Breast epithelium (tissue), 4 donors: ENCODE data around the gene ASIC5. TPM values are rescaled to one million over a fixed set of nuclear protein-coding genes. Genes with fewer than 3 reads are reported as not detected.

Experiments used
- DNase-seq, 2 donors: peaks; one replicate each; pipeline ENCODE4 v3.0.0-alpha.2; 2019; ENCODE audit warnings: low spot score in 2 of 2
- H3K27ac ChIP-seq, 2 donors: fragments of 200-600 bp; sonication (generic) in 1 of 2; one replicate each; pipeline ENCODE4 v1.5.1; 2016 to 2019; ENCODE audit warnings: mild to moderate bottlenecking in 1 of 2
- H3K27me3 ChIP-seq, 2 donors: fragments of 200-600 bp; sonication (generic) in 1 of 2; one replicate each; pipeline versions ENCODE4 v1.5.1 to v1.6.0; 2017 to 2019; ENCODE audit warnings: control low read depth in 1 of 2, mild to moderate bottlenecking in 1 of 2
- H3K36me3 ChIP-seq: fragments of 200-600 bp; one replicate; pipeline ENCODE4 v1.5.1; 2019
- H3K4me1 ChIP-seq, 2 donors: fragments of 200-600 bp; sonication (generic); one replicate each; pipeline ENCODE4 v1.5.1; 2016 to 2019; ENCODE audit warnings: control low read depth in 1 of 2
- H3K4me3 ChIP-seq, 3 donors: fragments of 200-600 bp; sonication (generic); 1 replicate in 2 of 3; 2 replicates in 1 of 3; pipeline ENCODE4 v1.5.1; 2016 to 2019; ENCODE audit warnings: mild to moderate bottlenecking in 3 of 3, moderate library complexity in 2 of 3
- H3K9me3 ChIP-seq, 2 donors: fragments of 200-600 bp; sonication (generic) in 1 of 2; one replicate each; pipeline ENCODE4 v1.5.1; 2016 to 2019; ENCODE audit warnings: control low read depth in 1 of 2
- POLR2A ChIP-seq: fragments of 450-650 bp; IDR thresholded peaks from one replicate; pipeline ENCODE4 v1.6.1; 2016; ENCODE audit warnings: antibody characterized with exemption, mild to moderate bottlenecking, moderate library complexity
- POLR2AphosphoS5 ChIP-seq, 3 donors: sonication (generic); formaldehyde crosslinking; IDR thresholded peaks; one replicate each; pipeline ENCODE4 v1.6.1; 2017; ENCODE audit warnings: antibody characterized with exemption in 3 of 3
- intact Hi-C: fragments of 100-400 bp; cut with DNase I; formaldehyde crosslinking; loops from one replicate; pipeline ENCODE4 v1.15.1; 2023; ENCODE audit warnings: low total_unique reads
- total RNA-seq, 3 donors: library from RNA; depleted of rRNA; stranded (reverse); fragments of >200 nt; gene quantifications; one replicate each; pipeline ENCODE4 v1.1.0, GENCODE V29; 2016
- TF ChIP-seq, protein P1 (sequence below), 3 donors: fragments of 450-650 bp; IDR thresholded peaks; one replicate each; pipeline ENCODE4 v1.5.1; 2016 to 2017; ENCODE audit warnings: antibody characterized with exemption in 3 of 3, mild to moderate bottlenecking in 3 of 3, moderate library complexity in 3 of 3

Gene ASIC5
- total RNA-seq, 3 donors from 2014 or later: not detected

DNA sequence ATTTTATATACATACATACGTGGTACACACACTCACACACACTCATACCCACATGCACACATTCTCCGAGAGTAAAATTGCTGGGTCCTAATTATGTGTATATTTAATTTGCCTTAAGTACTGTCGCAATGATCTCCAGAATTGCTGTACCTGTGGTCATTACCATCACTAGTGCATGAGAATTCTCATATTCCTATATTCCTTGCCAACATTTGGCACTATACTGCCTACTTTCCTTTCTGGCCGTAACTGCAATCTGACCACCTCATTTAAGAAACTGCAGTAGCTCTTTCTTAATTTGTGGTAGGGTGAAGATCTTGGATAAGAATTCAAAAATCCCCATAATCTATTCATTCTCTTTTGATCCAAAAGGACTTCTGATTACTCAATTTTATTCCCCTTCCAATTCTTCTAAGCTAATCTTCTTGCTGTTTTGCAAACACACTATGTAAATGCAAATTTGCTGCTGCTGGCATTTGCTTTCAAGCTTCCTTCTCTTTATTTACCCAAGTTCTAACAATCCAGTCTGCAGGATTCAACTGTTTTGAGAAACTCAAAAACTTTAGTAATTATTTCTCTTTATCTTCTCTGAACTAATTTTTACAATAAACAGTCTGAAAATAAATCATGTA, 45.1 kb downstream of the ASIC5 start:
- Histone ChIP-seq H3K4me3 (no peak overlapping the region), H3K4me1 (no peaks in the 10 kb centered on the region), H3K36me3 (no peaks in the 10 kb centered on the region), H3K27ac (no peak overlapping the region), H3K9me3 (no peaks in the 10 kb centered on the region), H3K27me3 (no peaks in the 10 kb centered on the region)
- intact Hi-C loops: no loop called here
- no peak for DNase-seq
- TF ChIP-seq POLR2AphosphoS5 (IDR thresholded peaks at IDR 0.05): no peak
- TF ChIP-seq, protein P1, sequence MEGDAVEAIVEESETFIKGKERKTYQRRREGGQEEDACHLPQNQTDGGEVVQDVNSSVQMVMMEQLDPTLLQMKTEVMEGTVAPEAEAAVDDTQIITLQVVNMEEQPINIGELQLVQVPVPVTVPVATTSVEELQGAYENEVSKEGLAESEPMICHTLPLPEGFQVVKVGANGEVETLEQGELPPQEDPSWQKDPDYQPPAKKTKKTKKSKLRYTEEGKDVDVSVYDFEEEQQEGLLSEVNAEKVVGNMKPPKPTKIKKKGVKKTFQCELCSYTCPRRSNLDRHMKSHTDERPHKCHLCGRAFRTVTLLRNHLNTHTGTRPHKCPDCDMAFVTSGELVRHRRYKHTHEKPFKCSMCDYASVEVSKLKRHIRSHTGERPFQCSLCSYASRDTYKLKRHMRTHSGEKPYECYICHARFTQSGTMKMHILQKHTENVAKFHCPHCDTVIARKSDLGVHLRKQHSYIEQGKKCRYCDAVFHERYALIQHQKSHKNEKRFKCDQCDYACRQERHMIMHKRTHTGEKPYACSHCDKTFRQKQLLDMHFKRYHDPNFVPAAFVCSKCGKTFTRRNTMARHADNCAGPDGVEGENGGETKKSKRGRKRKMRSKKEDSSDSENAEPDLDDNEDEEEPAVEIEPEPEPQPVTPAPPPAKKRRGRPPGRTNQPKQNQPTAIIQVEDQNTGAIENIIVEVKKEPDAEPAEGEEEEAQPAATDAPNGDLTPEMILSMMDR (IDR thresholded peaks at IDR 0.05): no peak
- TF ChIP-seq POLR2A: no peak

DNA sequence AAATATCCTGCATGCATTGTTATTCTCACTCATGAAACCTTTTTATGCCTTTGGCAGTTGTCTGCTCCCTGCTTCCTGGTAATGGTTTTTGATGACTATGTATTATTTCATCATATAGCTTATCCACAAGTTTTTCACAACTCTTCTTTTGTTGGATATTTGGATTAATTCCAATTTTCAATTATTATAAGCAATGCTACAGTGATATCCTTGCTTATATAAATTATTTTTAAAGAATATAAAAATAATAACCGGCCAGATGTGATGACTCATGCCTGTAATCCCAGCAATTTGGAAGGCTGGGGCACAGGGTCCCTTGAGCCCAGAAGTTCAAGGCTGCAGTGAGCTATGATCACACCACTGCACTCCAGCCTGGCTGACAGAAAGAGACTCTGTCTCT, 47.0 kb downstream of the ASIC5 start:
- no peaks in the 10 kb centered on the region for H3K36me3 ChIP-seq
- H3K4me1 ChIP-seq: no peaks in the 10 kb centered on the region
- TF ChIP-seq POLR2AphosphoS5 (IDR thresholded peaks at IDR 0.05) (no peak), POLR2A (no peak)
- TF ChIP-seq, protein P1 (IDR thresholded peaks at IDR 0.05): no peak
- no peaks in the 10 kb centered on the region for H3K9me3 ChIP-seq
- intact Hi-C loops: loop anchor here (10.0 kb wide), 1 partner anchor 136 kb away; the partner anchor contains the start of gene CTSO
- H3K4me3 ChIP-seq: no peak overlapping the region
- no peak for DNase-seq
- H3K27me3 ChIP-seq: no peaks in the 10 kb centered on the region
- H3K27ac ChIP-seq: no peak overlapping the region

DNA sequence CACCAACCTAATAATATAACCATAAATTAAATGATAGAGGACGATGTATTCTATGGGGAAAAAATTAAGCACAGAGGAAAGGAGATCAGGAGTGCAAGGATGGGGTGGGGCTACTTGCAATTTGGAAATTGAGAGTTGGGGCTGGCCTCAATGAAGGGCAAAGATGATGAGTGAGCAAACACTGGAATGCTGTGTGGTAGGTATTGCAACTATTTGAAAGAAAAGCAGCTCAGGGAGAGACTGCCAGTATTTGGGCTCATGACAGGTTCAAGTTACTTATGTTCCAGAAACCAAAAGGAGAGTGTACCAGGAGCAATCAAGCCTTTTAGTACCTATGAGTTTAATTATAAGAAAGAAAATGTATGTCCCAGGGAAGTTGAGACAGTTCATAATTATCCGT, 47.4 kb downstream of the ASIC5 start:
- DNase-seq: no peak
- H3K9me3 ChIP-seq: no peaks in the 10 kb centered on the region
- H3K4me3 ChIP-seq: no peak overlapping the region
- no peak overlapping the region for H3K27ac ChIP-seq
- intact Hi-C loops: loop anchor here (10.0 kb wide), 1 partner anchor 136 kb away; the partner anchor contains the start of gene CTSO
- no peaks in the 10 kb centered on the region for H3K36me3 ChIP-seq
- H3K27me3 ChIP-seq: no peaks in the 10 kb centered on the region
- no peak for TF ChIP-seq POLR2AphosphoS5 (IDR thresholded peaks at IDR 0.05)
- TF ChIP-seq, protein P1 (IDR thresholded peaks at IDR 0.05): no peak
- TF ChIP-seq POLR2A: no peak
- H3K4me1 ChIP-seq: no peaks in the 10 kb centered on the region

DNA sequence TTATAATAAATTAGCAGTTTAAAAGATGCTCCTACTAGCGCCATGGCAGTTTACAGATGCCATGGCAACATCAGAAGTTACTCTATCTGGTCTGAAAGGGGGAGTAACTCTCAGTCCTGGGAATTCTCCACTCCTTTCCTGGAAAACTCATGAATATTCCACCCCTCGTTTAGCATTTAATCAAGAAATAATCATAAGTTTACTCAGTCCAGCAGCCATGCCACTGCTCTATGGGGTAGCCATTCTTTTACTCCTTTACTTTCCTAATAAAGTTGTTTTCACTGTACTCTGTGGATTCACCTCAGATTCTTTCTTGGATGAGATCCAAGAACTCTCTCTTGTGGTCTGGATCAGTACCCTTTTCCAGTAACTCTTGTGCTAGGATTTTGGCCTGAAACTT, 55.0 kb downstream of the ASIC5 start:
- Histone ChIP-seq H3K4me1 (no peaks in the 10 kb centered on the region), H3K27me3 (no peaks in the 10 kb centered on the region), H3K27ac (no peak overlapping the region), H3K4me3 (no peak overlapping the region), H3K36me3 (no peaks in the 10 kb centered on the region), H3K9me3 (no peaks in the 10 kb centered on the region)
- TF ChIP-seq, protein P1 (IDR thresholded peaks at IDR 0.05): no peak
- no peak for TF ChIP-seq POLR2AphosphoS5 (IDR thresholded peaks at IDR 0.05)
- intact Hi-C loops: loop anchor here (10.0 kb wide), 1 partner anchor 144 kb away; the partner anchor contains the start of gene CTSO
- no peak for DNase-seq

DNA sequence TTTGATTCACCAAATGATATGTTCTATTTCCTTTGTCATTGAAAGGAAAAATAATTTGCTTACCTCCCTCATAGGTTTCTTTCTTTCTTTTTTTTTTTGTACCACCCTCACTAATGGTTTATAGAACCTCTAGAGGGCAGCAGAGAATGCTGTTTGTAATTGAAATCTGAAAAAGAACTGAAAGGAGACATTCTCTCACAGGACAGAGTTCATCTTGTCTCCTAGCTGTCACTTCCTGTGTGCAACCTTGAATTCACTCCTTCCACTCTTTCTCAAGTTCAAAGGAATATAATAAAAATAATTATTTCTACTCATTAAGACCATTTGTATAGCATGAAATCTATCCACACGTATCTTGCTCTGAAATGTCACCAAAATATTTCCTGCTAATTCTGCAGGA, 56.2 kb downstream of the ASIC5 start:
- Histone ChIP-seq H3K4me1 (no peaks in the 10 kb centered on the region), H3K4me3 (no peak overlapping the region), H3K27me3 (no peaks in the 10 kb centered on the region), H3K27ac (no peak overlapping the region), H3K9me3 (no peaks in the 10 kb centered on the region), H3K36me3 (no peaks in the 10 kb centered on the region)
- TF ChIP-seq, protein P1 (IDR thresholded peaks at IDR 0.05): peak; percentile 20 to 43 (median 33)
- no peak for TF ChIP-seq POLR2A
- TF ChIP-seq POLR2AphosphoS5 (IDR thresholded peaks at IDR 0.05): no peak
- intact Hi-C loops: loop anchor here (10.0 kb wide), 1 partner anchor 145 kb away; the partner anchor contains the start of gene CTSO
- no peak for DNase-seq
